ENCODE results near the gene NKX1-2. TPM values are rescaled to one million over a fixed set of nuclear protein-coding genes. Genes with fewer than 3 reads are reported as not detected.
"Not testable (repeated sequence)": the region's sequence is repeated elsewhere in the genome, so short reads cannot be mapped to it uniquely, and the experiment has no call there.

Gene NKX1-2
- total and polyA plus RNA-seq, 10 donors = not detected

- no peaks in the 10 kb centered on the region for H3K36me3 ChIP-seq
- no peak for TF ChIP-seq POLR2A (IDR thresholded peaks at IDR 0.05)
- TF ChIP-seq CTCF (IDR thresholded peaks at IDR 0.05 in 8 of 11, conservative IDR thresholded peaks at IDR 0.05 in 3 of 11) = no peak
- TF ChIP-seq POLR2AphosphoS5 (IDR thresholded peaks at IDR 0.05) = no peak
- no peak overlapping the region for H3K27ac ChIP-seq
- peaks cover 0 to 9% (median 0%) of the 10 kb centered on the region in 7 donors for H3K27me3 ChIP-seq (replicated peaks in 1 of 7)
- H3K4me3 ChIP-seq = no peak overlapping the region
- no peaks in the 10 kb centered on the region for H3K9me3 ChIP-seq
- intact Hi-C loops (cut with DNase I; ENCODE audit: low total_unique reads) = no loop called here
- H3K4me1 ChIP-seq = peaks cover 0 to 4% (median 0%) of the 10 kb centered on the region in 6 donors
- DNase-seq = no peak
- 53 to 70% (median 56%) methylated on average over 8 of the region's 8 CpGs for WGBS, 5 donors
Measured at GRCh38 chr10:124436191-124436638, 13.6 kb downstream of the NKX1-2 start.

- H3K36me3 ChIP-seq; DNase-seq; H3K27ac ChIP-seq; intact Hi-C loops (cut with DNase I; ENCODE audit: low total_unique reads); H3K4me3 ChIP-seq; H3K4me1 ChIP-seq; H3K9me3 ChIP-seq: not testable (repeated sequence)
- 88 to 96% (median 89%) methylated on average over 4 of the region's 4 CpGs for WGBS, 5 donors
- H3K27me3 ChIP-seq (replicated peaks in 1 of 7) = peaks cover 0 to 12% (median 0%) of the 10 kb centered on the region in 7 donors
Measured at GRCh38 chr10:124435683-124436082, 14.2 kb downstream of the NKX1-2 start.

- Histone ChIP-seq H3K27me3 (replicated peaks in 1 of 7) (peaks cover 0 to 19% (median 0%) of the 10 kb centered on the region in 7 donors), H3K9me3 (no peaks in the 10 kb centered on the region), H3K27ac (no peak overlapping the region), H3K4me3 (no peak overlapping the region), H3K36me3 (no peaks in the 10 kb centered on the region), H3K4me1 (peaks cover 0 to 4% (median 0%) of the 10 kb centered on the region in 6 donors)
- TF ChIP-seq CTCF (IDR thresholded peaks at IDR 0.05 in 8 of 11, conservative IDR thresholded peaks at IDR 0.05 in 3 of 11) (no peak), POLR2A (IDR thresholded peaks at IDR 0.05) (no peak), POLR2AphosphoS5 (IDR thresholded peaks at IDR 0.05) (no peak)
- intact Hi-C loops (cut with DNase I; ENCODE audit: low total_unique reads) = no loop called here
- 77 to 94% (median 87%) methylated on average over 3 of the region's 3 CpGs for WGBS, 5 donors
- DNase-seq = no peak
Measured at GRCh38 chr10:124433461-124433860, 16.4 kb downstream of the NKX1-2 start.

- TF ChIP-seq POLR2AphosphoS5 (IDR thresholded peaks at IDR 0.05) (no peak), CTCF (IDR thresholded peaks at IDR 0.05 in 8 of 11, conservative IDR thresholded peaks at IDR 0.05 in 3 of 11) (no peak), POLR2A (IDR thresholded peaks at IDR 0.05) (no peak)
- intact Hi-C loops (cut with DNase I; ENCODE audit: low total_unique reads) = no loop called here
- Histone ChIP-seq H3K27ac (no peak overlapping the region), H3K4me1 (no peaks in the 10 kb centered on the region), H3K36me3 (no peaks in the 10 kb centered on the region), H3K27me3 (replicated peaks in 1 of 7) (peaks cover 0 to 31% (median 0%) of the 10 kb centered on the region in 7 donors), H3K4me3 (no peak overlapping the region), H3K9me3 (no peaks in the 10 kb centered on the region)
- 81 to 94% (median 91%) methylated on average over 4 of the region's 4 CpGs for WGBS, 5 donors
- DNase-seq = no peak
Measured at GRCh38 chr10:124430077-124430476, 19.8 kb downstream of the NKX1-2 start.

GRCh38 chr10:124429576-124429975, 20.3 kb downstream of the NKX1-2 start:
- intact Hi-C loops (cut with DNase I; ENCODE audit: low total_unique reads) = no loop called here
- no peaks in the 10 kb centered on the region for H3K4me1 ChIP-seq
- no peak overlapping the region for H3K4me3 ChIP-seq
- H3K36me3 ChIP-seq = no peaks in the 10 kb centered on the region
- 73 to 87% (median 76%) methylated on average over 5 of the region's 5 CpGs for WGBS, 5 donors
- no peak for DNase-seq
- H3K27ac ChIP-seq = no peak overlapping the region
- TF ChIP-seq POLR2AphosphoS5 (IDR thresholded peaks at IDR 0.05) = no peak
- no peak for TF ChIP-seq POLR2A (IDR thresholded peaks at IDR 0.05)
- no peak for TF ChIP-seq CTCF (IDR thresholded peaks at IDR 0.05 in 8 of 11, conservative IDR thresholded peaks at IDR 0.05 in 3 of 11)
- H3K27me3 ChIP-seq (replicated peaks in 1 of 7) = peaks cover 0 to 36% (median 0%) of the 10 kb centered on the region in 7 donors
- H3K9me3 ChIP-seq = no peaks in the 10 kb centered on the region

Measured in spleen (tissue), 11 donors.